Trophoblast cell (in vitro differentiated cells and primary cell): ENCODE data around the gene PIGR.

ENCODE experiments used
- DNase-seq, 2 donors: peaks; one replicate each; pipeline ENCODE4 v3.0.0-alpha.2; 2016
- H2AFZ ChIP-seq: 2 replicates; pipeline ENCODE4 v1.6.1; 2013; ENCODE audit warnings: low read length, moderate library complexity, mild to moderate bottlenecking; ENCODE audit not compliant: insufficient read depth, poor library complexity
- H2AK5ac ChIP-seq: 2 replicates; pipeline ENCODE4 v1.6.1; 2013; ENCODE audit warnings: mild to moderate bottlenecking, low read length
- H2BK120ac ChIP-seq: 2 replicates; pipeline ENCODE4 v1.6.1; 2013; ENCODE audit warnings: low read length, mild to moderate bottlenecking, moderate library complexity; ENCODE audit not compliant: insufficient read depth, poor library complexity
- H2BK12ac ChIP-seq: 2 replicates; pipeline ENCODE4 v1.6.1; 2013; ENCODE audit warnings: mild to moderate bottlenecking, low read length, moderate library complexity
- H2BK5ac ChIP-seq: 2 replicates; pipeline ENCODE4 v1.6.1; 2013; ENCODE audit warnings: low read length, low read depth, moderate library complexity, mild to moderate bottlenecking; ENCODE audit not compliant: poor library complexity
- H3K14ac ChIP-seq: 2 replicates; pipeline ENCODE4 v1.6.1; 2013; ENCODE audit warnings: mild to moderate bottlenecking, low read length
- H3K18ac ChIP-seq: 2 replicates; pipeline ENCODE4 v1.6.1; 2013; ENCODE audit warnings: mild to moderate bottlenecking, low read length
- H3K23ac ChIP-seq: 2 replicates; pipeline ENCODE4 v1.6.1; 2013; ENCODE audit warnings: low read length
- H3K27ac ChIP-seq: 2 replicates; pipeline ENCODE4 v1.5.1; 2013; ENCODE audit warnings: low read depth, mild to moderate bottlenecking, inconsistent platforms, low read length, moderate library complexity
- H3K27me3 ChIP-seq: 2 replicates; pipeline ENCODE4 v1.6.1; 2013; ENCODE audit warnings: inconsistent platforms, mild to moderate bottlenecking, low read length, moderate library complexity; ENCODE audit not compliant: insufficient read depth
- H3K36me3 ChIP-seq, 2 experiments: 1 replicate in 1 of 2; 2 replicates in 1 of 2; pipeline ENCODE4 v1.6.1; 2013; ENCODE audit warnings: low read length in 2 of 2, mild to moderate bottlenecking in 2 of 2, moderate library complexity in 1 of 2; ENCODE audit not compliant: insufficient read depth in 2 of 2, control insufficient read depth in 1 of 2
- H3K4ac ChIP-seq: 2 replicates; pipeline ENCODE4 v1.6.1; 2013; ENCODE audit warnings: low read depth, mild to moderate bottlenecking, low read length, moderate library complexity
- H3K4me1 ChIP-seq, 2 experiments: 1 replicate in 1 of 2; 2 replicates in 1 of 2; pipeline ENCODE4 v1.6.1; 2013; ENCODE audit warnings: low read length in 2 of 2, mild to moderate bottlenecking in 2 of 2, moderate library complexity in 1 of 2; ENCODE audit not compliant: insufficient read depth in 2 of 2, control insufficient read depth in 1 of 2
- H3K4me2 ChIP-seq: 2 replicates; pipeline ENCODE4 v1.6.1; 2013; ENCODE audit warnings: inconsistent platforms, mild to moderate bottlenecking, low read length, moderate library complexity
- H3K4me3 ChIP-seq: 2 replicates; pipeline ENCODE4 v1.5.1; 2013; ENCODE audit warnings: mild to moderate bottlenecking, low read depth, low read length, inconsistent platforms
- H3K79me1 ChIP-seq: one replicate; pipeline ENCODE4 v1.6.1; 2013; ENCODE audit warnings: low read length
- H3K79me2 ChIP-seq: 2 replicates; pipeline ENCODE4 v1.6.1; 2013; ENCODE audit warnings: low read length, mild to moderate bottlenecking; ENCODE audit not compliant: control insufficient read depth, insufficient read depth, poor library complexity
- H3K9ac ChIP-seq: 2 replicates; pipeline ENCODE4 v1.6.1; 2013; ENCODE audit warnings: mild to moderate bottlenecking, low read length
- H3K9me3 ChIP-seq: 2 replicates; pipeline ENCODE4 v1.6.1; 2013; ENCODE audit warnings: low read depth, mild to moderate bottlenecking, control low read depth, inconsistent platforms, low read length; ENCODE audit not compliant: insufficient read depth
- H4K12ac ChIP-seq: 2 replicates; pipeline ENCODE4 v1.6.1; 2013; ENCODE audit warnings: low read depth, mild to moderate bottlenecking, low read length, moderate library complexity
- H4K8ac ChIP-seq: 2 replicates; pipeline ENCODE4 v1.6.1; 2013; ENCODE audit warnings: low read depth, mild to moderate bottlenecking, low read length, moderate library complexity
- H4K91ac ChIP-seq: one replicate; pipeline ENCODE4 v1.6.1; 2013; ENCODE audit warnings: low read depth, mild to moderate bottlenecking, low read length, moderate library complexity
- WGBS: extraction: QIAGEN DNeasy Blood & Tissue Kit; methylation state at CpG from one replicate; pipeline ENCODE4 v1.1.7; 2013; ENCODE audit warnings: missing lambda C conversion rate; ENCODE audit not compliant: insufficient read length, insufficient coverage; ENCODE audit errors: extremely low coverage; 5-methylcytosine and 5-hydroxymethylcytosine counted together

PIGR gene

DNA sequence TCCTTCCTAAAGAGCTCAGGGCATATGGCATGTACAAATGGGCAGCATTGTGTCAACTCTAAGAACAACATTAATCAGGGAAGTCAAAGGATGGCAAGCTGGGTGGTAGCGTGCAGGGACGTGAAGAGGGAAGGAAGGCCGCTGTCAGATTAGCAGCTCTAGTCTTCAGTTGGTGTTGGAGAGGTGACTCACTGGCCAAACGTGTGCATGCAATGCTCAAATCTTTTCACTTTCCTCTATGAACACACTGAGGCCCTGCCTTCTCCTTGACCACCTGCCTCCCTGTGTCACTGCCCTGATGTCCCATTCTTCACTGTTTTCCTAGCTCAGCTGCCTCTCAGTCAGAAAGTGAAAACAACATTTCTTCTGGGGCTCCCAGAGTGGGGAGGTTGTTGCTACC, 5.9 kb upstream of the PIGR start:
- H2BK12ac ChIP-seq = no peak overlapping the region
- H4K8ac ChIP-seq = no peak overlapping the region
- H2BK120ac ChIP-seq = no peak overlapping the region
- no peaks in the 10 kb centered on the region for H3K4me1 ChIP-seq
- H3K27me3 ChIP-seq = no peaks in the 10 kb centered on the region
- WGBS = no CpG with 5 or more reads among the region's 4 CpGs
- DNase-seq = peak; percentile 51
- H2AK5ac ChIP-seq = no peak overlapping the region
- no peak overlapping the region for H2AFZ ChIP-seq
- H3K36me3 ChIP-seq = no peaks in the 10 kb centered on the region
- no peak overlapping the region for H3K4me2 ChIP-seq
- H2BK5ac ChIP-seq = no peak overlapping the region
- H3K27ac ChIP-seq = no peak overlapping the region
- H3K18ac ChIP-seq = no peak overlapping the region
- H3K79me1 ChIP-seq = no peaks in the 10 kb centered on the region
- H3K79me2 ChIP-seq = no peaks in the 10 kb centered on the region
- H4K12ac ChIP-seq = no peak overlapping the region
- H3K9me3 ChIP-seq = peaks cover 2% of the 10 kb centered on the region
- no peak overlapping the region for H3K9ac ChIP-seq
- no peak overlapping the region for H3K4me3 ChIP-seq
- no peak overlapping the region for H4K91ac ChIP-seq
- H3K4ac ChIP-seq = no peak overlapping the region
- H3K23ac ChIP-seq = no peak overlapping the region
- H3K14ac ChIP-seq = no peak overlapping the region

DNA sequence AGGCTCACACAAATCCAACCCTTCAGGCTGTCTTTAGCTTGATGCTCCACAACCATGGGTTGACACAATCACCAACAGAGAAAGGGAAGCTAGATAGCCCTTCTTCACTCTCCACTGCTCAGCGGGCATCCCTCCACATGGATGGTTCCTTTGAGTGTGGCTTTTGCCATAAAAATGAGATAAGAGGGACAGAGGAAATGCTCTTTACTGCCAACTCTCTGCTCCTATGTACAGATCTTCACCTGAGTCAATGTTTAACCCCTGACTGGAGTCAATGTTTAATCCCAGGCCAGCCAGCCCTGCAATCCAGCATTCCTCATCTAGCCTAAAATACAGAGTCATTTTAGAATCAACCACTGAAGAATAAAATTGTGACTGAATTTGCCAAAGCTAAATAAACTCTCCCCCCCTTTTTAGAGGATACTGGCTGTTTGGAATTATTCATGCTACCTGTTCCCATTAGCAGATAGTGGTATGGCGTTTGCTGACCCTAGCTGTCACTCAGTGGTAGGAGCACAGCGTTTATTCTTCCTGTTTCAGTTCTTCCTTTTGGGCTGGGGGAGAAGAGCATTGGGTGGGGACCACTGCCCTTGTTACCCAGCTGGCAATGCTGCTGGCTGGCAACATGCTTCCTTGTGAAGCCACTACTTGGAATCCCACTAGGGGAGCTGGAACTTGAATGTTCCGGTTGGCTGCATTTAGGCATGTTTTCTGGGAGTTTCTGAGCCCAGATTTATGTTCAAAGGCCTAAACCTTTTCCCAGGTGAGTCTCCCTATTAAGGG, 5.2 kb upstream of the PIGR start:
- Histone ChIP-seq H4K8ac (no peak overlapping the region), H3K14ac (no peak overlapping the region), H2BK120ac (no peak overlapping the region), H3K27me3 (no peaks in the 10 kb centered on the region), H4K91ac (no peak overlapping the region), H3K18ac (no peak overlapping the region), H4K12ac (no peak overlapping the region), H3K4ac (no peak overlapping the region), H2AK5ac (no peak overlapping the region), H3K4me2 (no peak overlapping the region), H3K4me1 (no peaks in the 10 kb centered on the region), H3K9ac (no peak overlapping the region), H3K36me3 (no peaks in the 10 kb centered on the region), H3K4me3 (no peak overlapping the region), H2BK5ac (no peak overlapping the region), H3K79me1 (no peaks in the 10 kb centered on the region), H2AFZ (no peak overlapping the region), H3K79me2 (no peaks in the 10 kb centered on the region), H3K23ac (no peak overlapping the region), H3K27ac (no peak overlapping the region), H2BK12ac (no peak overlapping the region), H3K9me3 (peaks cover 2% of the 10 kb centered on the region)
- DNase-seq = no peak
- WGBS = no CpG with 5 or more reads among the region's 4 CpGs

DNA sequence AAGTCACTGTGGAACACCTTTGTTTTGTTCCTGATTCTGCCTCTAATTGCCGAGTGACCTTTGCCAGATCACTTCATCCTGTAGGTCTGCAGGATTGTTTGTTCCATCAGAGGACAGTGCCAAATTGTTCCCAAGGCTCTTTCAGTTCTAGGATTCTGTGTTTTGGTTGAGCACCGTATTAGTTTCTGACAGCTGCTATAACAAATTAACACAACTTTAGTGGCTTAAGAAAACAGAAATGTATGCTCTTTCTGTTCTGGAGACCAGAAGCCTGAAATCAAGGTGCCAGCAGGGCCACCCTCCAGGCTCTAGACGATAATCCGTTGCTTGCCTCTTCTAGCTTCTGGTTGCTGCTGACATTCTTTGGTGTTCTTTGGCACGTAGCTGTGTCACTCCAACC, 3.4 kb upstream of the PIGR start:
- no peak overlapping the region for H3K4me3 ChIP-seq
- no peaks in the 10 kb centered on the region for H3K79me2 ChIP-seq
- H3K4me2 ChIP-seq = no peak overlapping the region
- H3K18ac ChIP-seq = no peak overlapping the region
- H3K9ac ChIP-seq = no peak overlapping the region
- H3K79me1 ChIP-seq = no peaks in the 10 kb centered on the region
- no peak overlapping the region for H3K27ac ChIP-seq
- no peak overlapping the region for H4K12ac ChIP-seq
- H4K91ac ChIP-seq = no peak overlapping the region
- no peaks in the 10 kb centered on the region for H3K36me3 ChIP-seq
- no peak overlapping the region for H2AK5ac ChIP-seq
- H2BK5ac ChIP-seq = no peak overlapping the region
- H4K8ac ChIP-seq = no peak overlapping the region
- no peak overlapping the region for H3K4ac ChIP-seq
- no peak for DNase-seq
- H2AFZ ChIP-seq = no peak overlapping the region
- H3K14ac ChIP-seq = no peak overlapping the region
- no peak overlapping the region for H2BK12ac ChIP-seq
- no peaks in the 10 kb centered on the region for H3K27me3 ChIP-seq
- peaks cover 2% of the 10 kb centered on the region for H3K9me3 ChIP-seq
- no CpG with 5 or more reads among the region's 5 CpGs for WGBS
- no peaks in the 10 kb centered on the region for H3K4me1 ChIP-seq
- no peak overlapping the region for H3K23ac ChIP-seq
- H2BK120ac ChIP-seq = no peak overlapping the region

DNA sequence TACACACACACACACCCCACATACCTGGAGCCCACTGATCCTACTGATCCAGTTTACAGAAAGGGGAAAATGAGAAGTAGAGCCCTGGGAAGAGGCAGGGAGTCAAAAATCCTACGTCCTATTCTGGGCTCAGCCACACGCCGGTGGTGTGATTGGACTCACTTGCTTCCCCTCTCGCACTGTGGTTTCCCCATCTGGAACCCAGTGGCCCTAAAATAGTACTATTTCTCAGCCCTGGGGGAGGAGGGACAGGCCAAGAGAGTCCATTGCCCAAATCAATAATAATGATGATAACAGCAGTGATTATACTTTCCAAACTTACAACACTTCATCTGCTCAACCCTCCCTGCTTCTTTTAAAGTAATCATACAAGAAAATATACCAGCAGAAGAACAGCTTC, 2.9 kb upstream of the PIGR start:
- Histone ChIP-seq H3K4me1 (no peaks in the 10 kb centered on the region), H2BK12ac (no peak overlapping the region), H4K8ac (no peak overlapping the region), H3K18ac (no peak overlapping the region), H3K4ac (no peak overlapping the region), H4K12ac (no peak overlapping the region), H3K23ac (no peak overlapping the region), H3K27me3 (no peaks in the 10 kb centered on the region), H4K91ac (no peak overlapping the region), H2AK5ac (no peak overlapping the region), H3K9me3 (peaks cover 2% of the 10 kb centered on the region), H3K4me2 (no peak overlapping the region), H2BK120ac (no peak overlapping the region), H3K36me3 (no peaks in the 10 kb centered on the region), H3K14ac (no peak overlapping the region), H3K4me3 (no peak overlapping the region), H3K9ac (no peak overlapping the region), H3K79me2 (no peaks in the 10 kb centered on the region), H2AFZ (no peak overlapping the region), H2BK5ac (no peak overlapping the region), H3K27ac (no peak overlapping the region), H3K79me1 (no peaks in the 10 kb centered on the region)
- no peak for DNase-seq
- no CpG with 5 or more reads among the region's 4 CpGs for WGBS
